Neutrophil (primary cell): ENCODE results near the gene ERAP2.
A peak's percentile ranks its signal among the peaks of the same experiment; 100 is the strongest.

Experiments
- H3K27ac ChIP-seq: fragments of 200-600 bp; sonication (generic); 2 replicates; pipeline ENCODE4 v1.5.1; 2016; ENCODE audit warnings: mild to moderate bottlenecking, moderate library complexity
- H3K27me3 ChIP-seq: fragments of 200-600 bp; sonication (generic); 2 replicates; pipeline ENCODE4 v1.6.0; 2016; ENCODE audit warnings: mild to moderate bottlenecking
- H3K36me3 ChIP-seq: fragments of 200-600 bp; sonication (generic); 2 replicates; pipeline ENCODE4 v1.5.1; 2017
- H3K4me1 ChIP-seq, 2 experiments: fragments of 200-600 bp in 1 of 2; sonication (generic) in 1 of 2; 1 replicate in 1 of 2; 2 replicates in 1 of 2; pipeline versions ENCODE4 v1.5.1 to v1.6.1; 2013 to 2016; ENCODE audit warnings: low read depth in 1 of 2, low read length in 1 of 2, mild to moderate bottlenecking in 1 of 2, moderate library complexity in 1 of 2; ENCODE audit not compliant: control insufficient read depth in 1 of 2, insufficient read depth in 1 of 2
- H3K4me3 ChIP-seq, 2 experiments: fragments of 200-600 bp in 1 of 2; sonication (generic) in 1 of 2; 1 replicate in 1 of 2; 2 replicates in 1 of 2; pipeline ENCODE4 v1.5.1; 2013 to 2016; ENCODE audit warnings: low read depth in 1 of 2, low read length in 1 of 2, mild to moderate bottlenecking in 1 of 2, moderate library complexity in 1 of 2
- H3K9me3 ChIP-seq: fragments of 200-600 bp; sonication (generic); 2 replicates; pipeline ENCODE4 v1.5.1; 2016
- CTCF ChIP-seq: fragments of 200-600 bp; sonication (generic); IDR thresholded peaks from 2 replicates; pipeline ENCODE4 v1.5.1; 2016; ENCODE audit warnings: antibody characterized with exemption

The ERAP2 gene

GRCh38 chr5:96958977-96959376, 82.7 kb downstream of the ERAP2 start:
- no peaks in the 10 kb centered on the region for H3K27me3 ChIP-seq
- no peaks in the 10 kb centered on the region for H3K9me3 ChIP-seq
- TF ChIP-seq CTCF = no peak
- no peak overlapping the region for H3K4me3 ChIP-seq
- H3K36me3 ChIP-seq = no peaks in the 10 kb centered on the region
- peaks cover 65 to 66% of the 10 kb centered on the region in 2 experiments for H3K4me1 ChIP-seq
- peak overlapping the region; percentile 68 for H3K27ac ChIP-seq

GRCh38 chr5:96961053-96961452, 84.8 kb downstream of the ERAP2 start:
- Histone ChIP-seq H3K36me3 (no peaks in the 10 kb centered on the region), H3K27ac (peak overlapping the region; percentile 57), H3K4me1 (peaks cover 65 to 66% of the 10 kb centered on the region in 2 experiments), H3K27me3 (no peaks in the 10 kb centered on the region), H3K4me3 (peak overlapping the region in 1 of 2 experiments; percentile 2), H3K9me3 (no peaks in the 10 kb centered on the region)
- TF ChIP-seq CTCF = no peak

- TF ChIP-seq CTCF = no peak
- no peaks in the 10 kb centered on the region for H3K36me3 ChIP-seq
- no peak overlapping the region for H3K4me3 ChIP-seq
- H3K27me3 ChIP-seq = no peaks in the 10 kb centered on the region
- peak overlapping the region; percentile 57 for H3K27ac ChIP-seq
- peaks cover 58 to 61% of the 10 kb centered on the region in 2 experiments for H3K4me1 ChIP-seq
- H3K9me3 ChIP-seq = no peaks in the 10 kb centered on the region
Observed at GRCh38 chr5:96962540-96962991, 86.3 kb downstream of the ERAP2 start.

- Histone ChIP-seq H3K9me3 (no peaks in the 10 kb centered on the region), H3K4me3 (no peak overlapping the region), H3K27me3 (no peaks in the 10 kb centered on the region), H3K27ac (peak overlapping the region; percentile 57), H3K36me3 (no peaks in the 10 kb centered on the region), H3K4me1 (peaks cover 51 to 54% of the 10 kb centered on the region in 2 experiments)
- no peak for TF ChIP-seq CTCF
Observed at GRCh38 chr5:96963267-96963666, 87.0 kb downstream of the ERAP2 start.

GRCh38 chr5:96966801-96967200, 90.5 kb downstream of the ERAP2 start:
- no peaks in the 10 kb centered on the region for H3K36me3 ChIP-seq
- H3K4me1 ChIP-seq = peaks cover 18 to 21% of the 10 kb centered on the region in 2 experiments
- H3K4me3 ChIP-seq = no peak overlapping the region
- no peaks in the 10 kb centered on the region for H3K9me3 ChIP-seq
- H3K27me3 ChIP-seq = no peaks in the 10 kb centered on the region
- no peak overlapping the region for H3K27ac ChIP-seq
- TF ChIP-seq CTCF = no peak

- no peak for TF ChIP-seq CTCF
- Histone ChIP-seq H3K4me1 (peaks cover 13 to 15% of the 10 kb centered on the region in 2 experiments), H3K4me3 (no peak overlapping the region), H3K27ac (no peak overlapping the region), H3K36me3 (no peaks in the 10 kb centered on the region), H3K9me3 (no peaks in the 10 kb centered on the region), H3K27me3 (no peaks in the 10 kb centered on the region)
Observed at GRCh38 chr5:96967400-96967799, 91.1 kb downstream of the ERAP2 start.
